K562 (cell line): Measurements from ENCODE around the gene DND1. TPM values are rescaled to one million over a fixed set of nuclear protein-coding genes. Genes with fewer than 3 reads are reported as not detected.

ENCODE experiments used
- ARID1B ChIP-seq: fragments of 450-650 bp; IDR thresholded peaks from 2 replicates; pipeline ENCODE4 v1.6.1; 2016; ENCODE audit warnings: antibody characterized with exemption, mild to moderate bottlenecking, inconsistent platforms
- CHD7 ChIP-seq: fragments of 200-600 bp; sonication (generic); IDR thresholded peaks from one replicate; pipeline ENCODE4 v1.6.1; 2012; ENCODE audit warnings: mild to moderate bottlenecking, low read depth, low read length, inconsistent platforms
- E2F8 ChIP-seq: fragments of 450-650 bp; IDR thresholded peaks from 2 replicates; pipeline ENCODE4 v1.7.1; 2018; ENCODE audit warnings: mild to moderate bottlenecking, low read depth; ENCODE audit not compliant: partially characterized antibody
- JUNB ChIP-seq: fragments of 450-650 bp; formaldehyde crosslinking; conservative IDR thresholded peaks from 2 replicates; pipeline ENCODE4 v1.4.0; 2020; ENCODE audit warnings: mild to moderate bottlenecking
- KLF13 ChIP-seq: fragments of 450-650 bp; IDR thresholded peaks from 2 replicates; pipeline ENCODE4 v1.6.1; 2016; ENCODE audit warnings: missing genetic modification characterization, low read depth, mild to moderate bottlenecking, missing compliant biosample characterization, moderate library complexity, borderline replicate concordance
- PHB ChIP-seq: fragments of 250-450 bp; sonication (Bioruptor Pico); IDR thresholded peaks from 2 replicates; pipeline ENCODE4 v1.5.0; 2021
- POLR2AphosphoS2 ChIP-seq: IDR thresholded peaks from 2 replicates; pipeline ENCODE4 v1.6.1; 2012; ENCODE audit warnings: low read length, improper control_type of control experiment
- POLR2G ChIP-seq: fragments of 200-400 bp; formaldehyde crosslinking; IDR thresholded peaks from 2 replicates; pipeline ENCODE4 v1.6.1; 2017; ENCODE audit warnings: low read depth, mild to moderate bottlenecking, antibody characterized with exemption, low read length, moderate library complexity
- RAD21 ChIP-seq, 2 experiments: fragments of 250-450 bp in 1 of 2; fragments of 450-650 bp in 1 of 2; sonication (Bioruptor Pico) in 1 of 2; formaldehyde crosslinking in 1 of 2; IDR thresholded peaks in 1 of 2; conservative IDR thresholded peaks in 1 of 2; 2 replicates each; pipeline versions ENCODE4 v1.4.0 to v1.8.0; 2020 to 2022; ENCODE audit warnings: mild to moderate bottlenecking in 2 of 2, moderate library complexity in 1 of 2
- RBM22 ChIP-seq: fragments of 200-400 bp; formaldehyde crosslinking; IDR thresholded peaks from 2 replicates; pipeline ENCODE4 v1.6.1; 2018; ENCODE audit warnings: low read length, low read depth; ENCODE audit not compliant: poor library complexity, severe bottlenecking
- SAFB2 ChIP-seq: fragments of 200-400 bp; formaldehyde crosslinking; IDR thresholded peaks from 2 replicates; pipeline ENCODE4 v1.6.1; 2018; ENCODE audit warnings: borderline replicate concordance, low read length, low read depth, moderate library complexity; ENCODE audit not compliant: severe bottlenecking
- TCF7L2 ChIP-seq: fragments of 150-350 bp; IDR thresholded peaks from 2 replicates; pipeline ENCODE4 v1.6.1; 2016; ENCODE audit warnings: low read depth, mild to moderate bottlenecking, low read length, moderate library complexity
- ZNF830 ChIP-seq: fragments of 250-450 bp; sonication (Bioruptor Pico); IDR thresholded peaks from 2 replicates; pipeline ENCODE4 v1.5.0; 2021; ENCODE audit warnings: mild to moderate bottlenecking
- polyA plus RNA-seq, 8 experiments: library from polyadenylated mRNA; depleted of rRNA in 4 of 8; stranded (reverse) in 5 of 8; unstranded in 3 of 8; fragments of >200 nt; fragmentation: Nextera tagmentation in 2 of 8; fragmentation: Illumina TruSeq in 1 of 8; extraction: Ambion mirVana in 2 of 8; extraction: Trizol in 1 of 8; gene quantifications; 2 replicates each; pipeline versions ENCODE4 v1.2.1 to v1.2.3, GENCODE V29; 2011 to 2014; ENCODE audit warnings: inconsistent platforms in 1 of 8, missing spikeins in 1 of 8
- total RNA-seq, 7 experiments: library from RNA; depleted of rRNA in 6 of 7; stranded (reverse); fragments of >200 nt in 6 of 7; fragmentation: Illumina TruSeq in 2 of 7; extraction: Trizol in 2 of 7; gene quantifications; 2 replicates each; pipeline versions ENCODE4 v1.2.1 to v1.2.3, GENCODE V29; 2011 to 2021; ENCODE audit warnings: low replicate concordance in 1 of 7

Gene DND1
- total and polyA plus RNA-seq, 9 of the 15 experiments (the other 6 are each of a cell fraction or from before 2014, with no cell fraction given): 0.37 to 2.0 (median 0.90) TPM; not detected in 3

- TF ChIP-seq CHD7 (no peak), RBM22 (peak; percentile 78), POLR2G (peak; percentile 74), ZNF830 (CRISPR knock-in tag) (no peak), POLR2AphosphoS2 (0 out of 2 replicates have a peak, but pooled peaks have one; percentile 23), E2F8 (no peak), ARID1B (no peak), JUNB (CRISPR knock-in tag) (no peak), RAD21 (CRISPR knock-in tag; conservative IDR thresholded peaks at IDR 0.05 in 1 of 2, IDR thresholded peaks at IDR 0.05 in 1 of 2) (no peak), TCF7L2 (no peak), SAFB2 (no peak), PHB (no peak), KLF13 (tag) (no peak)
Observed at GRCh38 chr5:140673187-140673976, at the start of gene DND1 (continued).
